GM18511 (cell line): Measurements from ENCODE around the gene C2CD3.
"Not testable (repeated sequence)": the region's sequence is repeated elsewhere in the genome, so short reads cannot be mapped to it uniquely, and the experiment has no call there.

Experiments used
- ATAC-seq: cut with Tn5 transposase; IDR thresholded peaks from one replicate; pipeline ENCODE4 v1.9.1; 2021; ENCODE audit warnings: mild to moderate bottlenecking, moderate library complexity; ENCODE audit not compliant: unreplicated experiment

C2CD3 gene

DNA sequence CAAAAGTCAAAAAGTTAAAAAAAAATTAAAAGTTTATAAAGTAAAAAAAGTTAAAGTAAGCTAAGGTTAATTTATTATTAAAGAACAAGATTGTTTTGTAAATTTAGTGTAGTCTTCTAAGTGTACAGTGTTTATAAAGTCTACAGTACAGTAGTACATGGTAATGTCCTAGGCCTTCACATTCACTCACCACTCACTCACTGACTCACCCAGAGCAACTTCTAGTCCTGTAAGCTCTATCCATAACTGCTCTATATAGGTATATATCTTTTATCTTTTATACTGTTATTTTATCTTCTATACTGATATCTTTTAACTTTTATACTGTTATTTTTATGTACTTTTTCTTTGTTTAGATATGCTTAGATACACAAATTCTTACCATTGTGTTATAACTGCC, 11.2 kb downstream of the C2CD3 start:
- no peak for ATAC-seq

- ATAC-seq: no peak
Observed at GRCh38 chr11:74157169-74157568, 13.6 kb downstream of the C2CD3 start.

DNA sequence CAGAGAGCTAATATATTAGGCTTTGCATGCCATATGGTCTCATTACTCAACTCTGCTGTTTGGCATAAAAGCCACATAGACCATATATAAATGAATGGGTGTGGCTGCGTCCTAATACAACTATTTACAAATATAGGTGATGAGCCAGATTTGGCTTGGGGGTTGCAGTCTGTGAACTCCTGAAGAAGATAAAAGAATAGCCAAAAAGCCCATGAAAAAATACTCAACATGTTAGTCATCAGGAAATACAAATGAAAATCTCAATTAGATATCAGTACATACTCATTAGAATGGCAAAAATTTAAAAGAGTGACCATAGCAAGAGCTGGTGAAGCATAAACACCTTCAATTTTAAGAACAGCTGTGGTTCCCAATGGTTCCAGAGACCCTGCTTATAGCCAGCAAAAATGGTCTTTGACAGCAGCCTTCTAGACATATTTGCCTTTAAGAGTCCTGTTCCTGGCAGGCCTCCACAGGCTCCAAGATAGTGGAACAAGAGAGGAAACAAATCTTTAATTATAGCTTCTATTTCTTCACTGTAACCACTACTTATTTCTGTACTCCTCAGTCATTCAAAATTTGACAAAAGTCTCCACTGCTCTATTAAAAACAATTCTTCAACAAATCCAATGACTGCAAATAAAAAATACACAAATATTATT, 16.1 kb downstream of the C2CD3 start:
- no peak for ATAC-seq

DNA sequence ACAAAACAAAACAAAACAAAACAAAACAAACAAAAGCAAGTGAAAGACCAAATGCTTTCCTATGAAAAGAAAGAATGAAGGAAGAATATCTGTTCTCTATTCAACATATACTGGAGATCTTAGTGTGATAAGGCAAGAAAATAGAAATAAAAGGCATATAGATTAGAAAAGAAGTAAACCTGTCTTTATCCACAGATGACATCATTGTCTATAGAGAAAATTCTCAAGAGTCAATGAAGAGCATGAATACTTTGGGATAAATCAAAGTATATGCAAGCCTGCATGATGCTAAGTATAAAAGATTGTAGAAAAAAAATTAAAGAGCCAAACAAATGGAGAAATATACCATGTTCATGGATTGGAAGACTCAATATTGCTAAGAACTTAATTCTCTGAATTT, 17.6 kb downstream of the C2CD3 start:
- no peak for ATAC-seq

- ATAC-seq: no peak
Observed at GRCh38 chr11:74147199-74147929, 23.4 kb downstream of the C2CD3 start.

- ATAC-seq: no peak
Observed at GRCh38 chr11:74144592-74144991, 26.2 kb downstream of the C2CD3 start.

- ATAC-seq: no peak
Observed at GRCh38 chr11:74142624-74143023, 28.2 kb downstream of the C2CD3 start.

DNA sequence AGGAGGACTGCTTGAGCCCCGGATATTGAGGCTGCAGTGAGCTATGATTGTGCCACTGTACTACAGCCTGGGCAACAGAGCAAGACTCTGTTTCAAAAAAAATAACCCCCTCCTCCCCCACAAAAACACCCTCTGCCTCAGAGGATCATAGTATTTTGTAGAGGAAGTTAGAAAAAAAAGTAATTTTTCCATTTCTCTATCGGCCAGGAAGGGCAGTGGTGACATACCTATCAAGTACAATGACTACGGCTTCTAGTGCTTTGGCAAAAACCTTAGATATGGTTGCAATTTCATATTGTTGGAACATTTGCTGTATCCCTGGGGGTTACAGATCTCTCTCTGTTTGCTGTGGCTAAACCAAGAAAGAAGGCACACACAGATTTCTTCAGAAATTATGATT, 28.9 kb downstream of the C2CD3 start:
- no peak for ATAC-seq

GRCh38 chr11:74141241-74141695, 29.5 kb downstream of the C2CD3 start:
- ATAC-seq: no peak

DNA sequence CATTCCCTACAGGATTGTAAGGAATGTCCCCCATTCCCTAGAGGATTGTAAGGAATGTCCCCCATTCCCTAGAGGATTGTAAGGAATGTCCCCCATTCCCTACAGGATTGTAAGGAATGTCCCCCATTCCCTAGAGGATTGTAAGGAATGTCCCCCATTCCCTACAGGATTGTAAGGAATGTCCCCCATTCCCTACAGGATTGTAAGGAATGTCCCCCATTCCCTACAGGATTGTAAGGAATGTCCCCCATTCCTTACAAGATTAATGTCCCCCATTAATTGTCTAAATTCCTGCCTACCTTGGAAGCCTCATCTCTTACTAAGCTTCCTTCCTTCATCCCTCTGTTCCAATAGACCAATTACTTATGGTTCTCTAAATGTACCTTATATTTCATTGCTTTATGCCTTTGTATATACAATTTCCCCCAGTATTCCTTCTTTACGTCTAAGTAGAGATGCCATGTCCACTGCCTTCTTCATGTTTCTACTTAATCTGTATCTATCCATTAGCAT, 30.8 kb downstream of the C2CD3 start:
- ATAC-seq: not testable (repeated sequence)

- no peak for ATAC-seq
Observed at GRCh38 chr11:74139151-74139918, 31.5 kb downstream of the C2CD3 start.

DNA sequence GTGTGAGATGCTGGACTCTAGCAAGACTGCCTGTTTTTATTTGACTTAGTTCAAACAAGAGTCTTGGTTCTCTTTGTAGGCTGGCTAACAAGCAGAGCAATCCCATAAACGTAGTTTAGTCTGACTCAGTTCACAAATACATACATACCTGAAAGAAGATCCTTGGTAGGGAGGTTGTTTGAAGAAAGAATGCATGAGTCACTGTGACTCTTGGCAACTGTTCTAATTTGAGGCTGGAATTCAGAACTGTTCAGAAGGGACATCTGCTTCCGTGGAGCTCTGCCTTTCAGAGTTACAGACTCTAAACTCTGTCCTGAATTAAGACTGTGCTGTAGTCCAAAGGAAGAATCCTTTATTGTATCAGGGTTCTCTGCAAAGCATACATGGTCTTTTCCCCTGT, 32.2 kb downstream of the C2CD3 start:
- ATAC-seq: no peak

DNA sequence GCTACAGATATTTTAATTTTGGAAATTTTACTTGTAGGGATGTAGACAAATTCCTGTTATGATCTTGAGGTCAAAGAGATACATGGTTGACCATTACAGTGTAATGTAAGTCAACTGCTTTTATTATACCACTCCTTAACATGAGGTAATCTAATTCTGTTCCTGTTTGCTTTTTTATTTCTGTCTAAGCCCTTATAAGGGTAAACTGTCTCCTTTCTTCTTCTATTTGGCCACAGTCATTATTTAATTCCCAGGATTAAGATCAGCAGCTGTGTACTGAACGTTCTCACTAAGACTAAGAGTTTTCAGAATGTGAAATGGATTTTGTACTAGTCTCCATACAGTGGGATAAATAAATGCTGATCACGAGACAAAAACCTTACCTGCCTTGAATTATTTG, 32.8 kb downstream of the C2CD3 start:
- no peak for ATAC-seq

DNA sequence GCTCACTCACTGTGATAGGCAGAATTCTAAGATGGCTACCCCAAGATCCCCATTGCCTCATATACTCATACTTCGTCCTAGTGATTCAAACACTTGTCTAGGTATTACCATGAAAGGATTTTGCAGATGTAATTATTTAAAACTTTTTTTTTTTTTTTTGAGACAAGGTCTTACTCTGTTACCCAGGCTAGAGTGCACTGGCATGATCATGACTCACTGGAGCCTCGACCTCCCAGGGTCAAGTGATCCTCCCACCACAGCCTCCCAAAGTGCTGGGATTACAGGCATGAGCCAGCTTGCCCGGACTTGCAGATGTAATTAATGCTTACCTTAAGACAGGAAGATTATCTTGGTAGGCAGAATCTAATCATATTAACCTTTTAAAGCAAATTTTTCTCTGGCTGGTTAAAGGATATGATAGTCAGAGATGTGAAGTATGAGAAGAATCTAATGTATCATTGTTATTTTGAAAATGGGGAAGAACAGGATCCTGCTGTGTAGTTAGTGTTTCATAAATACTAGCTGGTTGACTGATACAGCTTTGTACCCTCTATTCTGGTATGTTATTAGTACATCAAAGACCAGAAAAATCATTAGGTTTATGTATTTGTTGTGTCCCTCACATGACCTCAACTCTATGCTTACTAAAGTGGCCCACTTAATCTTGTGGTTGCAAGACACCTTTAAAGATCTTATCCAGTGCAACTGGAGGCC, 35.5 kb downstream of the C2CD3 start:
- no peak for ATAC-seq

- ATAC-seq: no peak
Observed at GRCh38 chr11:74134661-74135060, 36.1 kb downstream of the C2CD3 start.

- ATAC-seq: no peak
Observed at GRCh38 chr11:74133436-74133835, 37.4 kb downstream of the C2CD3 start.

DNA sequence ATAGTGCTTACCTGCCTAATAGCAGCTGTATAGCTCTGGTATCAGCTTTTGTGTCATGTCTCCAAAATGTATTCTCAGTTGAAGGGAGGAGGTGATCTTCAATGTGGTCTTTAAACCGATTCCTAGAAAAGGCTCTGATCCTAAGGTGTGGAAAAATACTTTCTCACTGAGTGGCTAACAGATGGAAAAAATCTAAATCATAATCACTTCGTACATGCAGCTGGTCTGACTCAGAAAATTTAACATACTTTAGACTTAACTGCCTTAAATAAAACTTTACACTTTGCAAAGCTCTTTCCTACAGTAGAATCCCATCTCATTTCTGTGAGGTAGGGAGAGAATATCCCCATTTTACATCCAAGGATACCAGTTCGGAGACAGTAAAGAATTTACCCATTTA, 38.0 kb downstream of the C2CD3 start:
- ATAC-seq: no peak

- not testable (repeated sequence) for ATAC-seq
Observed at GRCh38 chr11:74129121-74129520, 41.7 kb downstream of the C2CD3 start.

DNA sequence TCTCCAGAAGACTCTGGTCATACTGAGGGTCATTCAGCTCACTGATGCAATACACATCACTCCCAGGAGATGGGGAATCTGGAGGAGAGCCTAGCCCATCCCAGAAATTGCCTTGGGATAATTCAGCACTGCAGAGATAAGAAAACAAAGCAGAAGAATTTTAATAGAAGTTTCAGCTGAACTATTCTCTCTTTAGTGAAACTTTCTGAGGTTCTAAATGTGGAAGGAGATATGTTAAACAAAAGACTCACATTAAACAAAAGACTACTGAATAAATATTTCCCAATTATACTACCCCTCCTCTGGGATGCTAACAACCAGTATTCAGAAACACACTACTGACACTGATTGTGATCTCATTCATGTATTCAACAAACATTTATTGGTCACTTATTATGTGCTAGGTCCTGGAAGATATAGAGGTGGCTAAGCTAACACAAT, 47.8 kb downstream of the C2CD3 start:
- ATAC-seq: no peak

DNA sequence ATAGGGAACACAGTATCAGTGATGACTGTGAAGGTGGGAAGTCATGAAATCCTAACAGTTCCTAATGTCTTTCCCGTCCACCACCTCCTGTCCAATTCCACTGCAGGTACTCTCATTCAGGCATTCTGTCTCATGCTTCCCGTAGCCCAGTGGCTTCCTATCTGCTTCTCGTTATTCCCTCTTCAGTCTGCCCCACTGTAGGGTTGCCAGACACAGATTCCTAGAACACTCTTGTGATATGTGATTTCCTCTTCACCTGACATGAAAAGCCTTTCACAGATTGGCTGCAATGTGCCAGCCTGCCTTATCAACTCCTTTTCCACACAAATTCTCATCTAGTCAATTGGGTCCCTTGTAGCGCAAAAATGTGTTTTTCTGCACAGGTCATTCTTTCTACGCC, 49.0 kb downstream of the C2CD3 start:
- no peak for ATAC-seq
